Measurements from ENCODE around the gene UBTF.

DNA sequence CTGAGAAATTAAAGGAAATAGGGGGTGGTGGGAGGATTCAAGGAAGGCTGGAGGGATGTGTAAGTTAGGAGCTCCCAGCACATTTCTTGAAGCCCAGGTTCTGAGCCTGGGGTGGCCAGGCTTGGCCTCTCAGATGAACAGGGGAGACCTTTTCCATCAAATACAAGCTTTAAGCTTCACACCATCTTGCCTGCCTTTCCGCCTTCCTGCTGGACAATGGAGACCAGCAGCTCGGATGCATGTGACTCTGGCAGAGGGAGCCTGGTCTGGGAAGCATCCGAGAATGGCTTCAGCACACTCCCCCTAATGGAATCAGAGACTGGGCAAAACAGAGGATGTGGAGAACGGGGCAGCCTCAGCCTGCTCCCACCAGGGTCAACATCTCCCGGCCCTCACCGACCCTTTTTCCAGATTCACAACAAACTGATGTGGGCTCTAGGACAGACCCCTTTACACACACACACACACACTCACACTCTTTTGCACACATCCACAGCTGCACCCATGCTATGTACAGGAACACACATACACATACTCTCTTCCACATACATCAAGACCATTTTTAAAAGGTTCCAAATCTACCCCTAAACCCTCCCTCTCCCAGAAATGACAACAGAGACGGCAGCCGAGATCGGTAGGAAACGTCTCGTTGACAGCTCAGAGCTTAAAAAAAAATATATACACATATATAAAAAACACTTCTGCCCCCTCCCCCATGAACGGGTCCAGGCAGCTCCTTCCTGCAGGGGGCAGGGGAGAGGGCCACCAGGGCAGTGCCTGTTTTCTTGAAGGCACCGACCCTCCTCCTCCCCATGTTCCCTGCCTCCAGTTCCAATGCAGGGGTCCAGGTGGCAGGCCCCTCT, 13.3 kb downstream of the UBTF start:
- TF ChIP-seq, protein P1, sequence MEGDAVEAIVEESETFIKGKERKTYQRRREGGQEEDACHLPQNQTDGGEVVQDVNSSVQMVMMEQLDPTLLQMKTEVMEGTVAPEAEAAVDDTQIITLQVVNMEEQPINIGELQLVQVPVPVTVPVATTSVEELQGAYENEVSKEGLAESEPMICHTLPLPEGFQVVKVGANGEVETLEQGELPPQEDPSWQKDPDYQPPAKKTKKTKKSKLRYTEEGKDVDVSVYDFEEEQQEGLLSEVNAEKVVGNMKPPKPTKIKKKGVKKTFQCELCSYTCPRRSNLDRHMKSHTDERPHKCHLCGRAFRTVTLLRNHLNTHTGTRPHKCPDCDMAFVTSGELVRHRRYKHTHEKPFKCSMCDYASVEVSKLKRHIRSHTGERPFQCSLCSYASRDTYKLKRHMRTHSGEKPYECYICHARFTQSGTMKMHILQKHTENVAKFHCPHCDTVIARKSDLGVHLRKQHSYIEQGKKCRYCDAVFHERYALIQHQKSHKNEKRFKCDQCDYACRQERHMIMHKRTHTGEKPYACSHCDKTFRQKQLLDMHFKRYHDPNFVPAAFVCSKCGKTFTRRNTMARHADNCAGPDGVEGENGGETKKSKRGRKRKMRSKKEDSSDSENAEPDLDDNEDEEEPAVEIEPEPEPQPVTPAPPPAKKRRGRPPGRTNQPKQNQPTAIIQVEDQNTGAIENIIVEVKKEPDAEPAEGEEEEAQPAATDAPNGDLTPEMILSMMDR (IDR thresholded peaks at IDR 0.05): no peak
- TF ChIP-seq POLR2A (IDR thresholded peaks at IDR 0.05) (no peak), EP300 (IDR thresholded peaks at IDR 0.05) (no peak)

Measured in ovary (tissue), 3 donors.